GM13976 (cell line): ENCODE results near the gene SPSB1.

Experiments
- DNase-seq: peaks from one replicate; pipeline ENCODE4 v3.0.0; 2012; ENCODE audit warnings: low spot score
- in situ Hi-C: fragments of 300-500 bp; cut with MboI; formaldehyde crosslinking; loops from one replicate; pipeline ENCODE4 v1.12.0; 2022; ENCODE audit warnings: low sequenced_read_pairs, mixed read lengths, inconsistent platforms; ENCODE audit not compliant: unreplicated experiment
- TF ChIP-seq, protein P1 (sequence below): IDR thresholded peaks from 2 replicates; pipeline ENCODE4 v1.5.1; 2012; ENCODE audit warnings: borderline replicate concordance, mild to moderate bottlenecking; ENCODE audit not compliant: insufficient read depth; ENCODE audit errors: extremely low read depth, missing control alignments, control extremely low read depth

The SPSB1 gene

DNA sequence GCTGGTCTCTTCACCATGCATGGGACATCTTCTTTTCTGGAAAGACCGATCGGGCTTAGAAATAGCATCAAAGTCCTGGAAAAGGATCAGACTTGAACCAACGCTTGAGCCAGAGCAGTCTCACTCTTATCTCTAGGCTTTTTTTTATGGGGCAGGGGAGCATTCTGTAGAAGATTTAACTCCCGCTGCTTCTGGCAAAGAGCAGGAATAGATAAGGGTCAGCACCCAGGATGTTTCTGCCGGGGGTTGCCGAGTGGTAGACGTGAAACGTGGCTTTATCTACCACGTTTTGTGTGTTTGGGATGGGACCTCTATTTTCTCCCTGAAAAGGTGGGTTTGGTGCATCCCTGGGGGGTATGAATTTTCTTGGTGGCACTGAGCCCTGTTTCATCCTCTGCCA lies 18.8 kb downstream of the SPSB1 start:
- TF ChIP-seq, protein P1, sequence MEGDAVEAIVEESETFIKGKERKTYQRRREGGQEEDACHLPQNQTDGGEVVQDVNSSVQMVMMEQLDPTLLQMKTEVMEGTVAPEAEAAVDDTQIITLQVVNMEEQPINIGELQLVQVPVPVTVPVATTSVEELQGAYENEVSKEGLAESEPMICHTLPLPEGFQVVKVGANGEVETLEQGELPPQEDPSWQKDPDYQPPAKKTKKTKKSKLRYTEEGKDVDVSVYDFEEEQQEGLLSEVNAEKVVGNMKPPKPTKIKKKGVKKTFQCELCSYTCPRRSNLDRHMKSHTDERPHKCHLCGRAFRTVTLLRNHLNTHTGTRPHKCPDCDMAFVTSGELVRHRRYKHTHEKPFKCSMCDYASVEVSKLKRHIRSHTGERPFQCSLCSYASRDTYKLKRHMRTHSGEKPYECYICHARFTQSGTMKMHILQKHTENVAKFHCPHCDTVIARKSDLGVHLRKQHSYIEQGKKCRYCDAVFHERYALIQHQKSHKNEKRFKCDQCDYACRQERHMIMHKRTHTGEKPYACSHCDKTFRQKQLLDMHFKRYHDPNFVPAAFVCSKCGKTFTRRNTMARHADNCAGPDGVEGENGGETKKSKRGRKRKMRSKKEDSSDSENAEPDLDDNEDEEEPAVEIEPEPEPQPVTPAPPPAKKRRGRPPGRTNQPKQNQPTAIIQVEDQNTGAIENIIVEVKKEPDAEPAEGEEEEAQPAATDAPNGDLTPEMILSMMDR = no peak
- in situ Hi-C loops = no loop called here
- no peak for DNase-seq

DNA sequence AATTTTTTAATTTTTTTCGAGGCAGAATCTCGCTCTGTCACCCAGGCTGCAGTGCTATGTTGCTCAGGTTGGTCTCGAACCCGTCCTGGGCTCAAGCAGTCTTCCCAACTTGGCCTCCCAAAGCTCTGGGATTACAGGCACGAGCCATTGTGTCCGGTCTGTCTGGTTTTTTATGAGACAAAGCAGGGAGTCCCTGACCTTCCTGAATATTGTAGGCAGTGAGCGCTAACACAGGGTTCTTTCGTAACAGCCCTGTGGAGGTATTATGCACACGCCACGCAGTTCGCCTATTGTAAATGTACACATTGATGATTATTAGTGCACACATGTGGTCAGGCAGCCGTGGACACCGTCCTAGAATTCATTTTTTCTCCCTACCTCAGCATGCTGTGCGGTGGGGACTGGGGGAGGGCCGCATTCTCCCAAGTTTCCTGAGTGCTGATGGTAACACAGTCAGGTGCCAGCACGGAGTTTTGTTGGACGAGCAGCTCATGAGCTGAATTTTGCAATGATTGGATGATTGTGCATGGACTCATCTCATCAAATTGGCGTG lies 19.6 kb downstream of the SPSB1 start:
- TF ChIP-seq, protein P1 = no peak
- no peak for DNase-seq
- in situ Hi-C loops = no loop called here

DNA sequence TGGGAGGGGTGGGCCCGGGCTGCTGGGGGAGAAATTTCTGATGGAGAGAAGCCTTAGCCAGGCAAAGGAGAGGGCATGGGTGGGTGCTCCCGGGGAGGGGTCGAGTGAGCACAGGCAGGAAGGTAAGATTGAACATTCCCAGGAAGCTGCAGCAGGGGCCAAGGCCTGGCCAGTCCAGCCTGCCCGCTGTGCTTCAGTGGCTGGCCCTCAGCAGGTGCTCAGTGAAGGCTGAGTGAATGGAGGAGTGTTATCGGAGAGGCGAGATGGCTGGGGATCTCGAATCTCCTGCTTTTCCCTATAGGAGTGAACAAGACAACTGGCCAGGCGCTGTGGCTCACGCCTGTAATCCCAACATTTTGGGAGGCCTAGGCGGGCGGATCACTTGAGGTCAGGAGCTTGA lies 20.9 kb downstream of the SPSB1 start:
- TF ChIP-seq, protein P1 = no peak
- in situ Hi-C loops = no loop called here
- DNase-seq = no peak

DNA sequence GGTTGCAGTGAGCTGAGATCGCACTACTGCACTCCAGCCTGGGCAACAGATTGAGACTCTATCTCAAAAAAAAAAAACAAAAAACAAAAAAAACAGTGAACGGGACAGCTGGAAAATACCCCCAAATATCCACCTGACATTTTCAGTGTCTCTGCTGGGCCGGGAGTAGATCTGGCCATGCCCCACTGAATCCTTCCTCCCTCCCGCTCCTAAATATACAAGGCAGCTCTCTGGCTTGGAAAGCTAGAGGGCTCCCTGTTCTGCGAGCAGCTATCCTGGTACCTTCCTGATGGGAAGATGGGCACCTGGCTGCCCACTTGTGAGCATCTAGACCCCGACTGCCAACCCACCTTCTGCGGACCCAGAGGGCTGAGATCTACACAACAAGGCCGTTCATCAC lies 21.4 kb downstream of the SPSB1 start:
- TF ChIP-seq, protein P1 = no peak
- in situ Hi-C loops = no loop called here

DNA sequence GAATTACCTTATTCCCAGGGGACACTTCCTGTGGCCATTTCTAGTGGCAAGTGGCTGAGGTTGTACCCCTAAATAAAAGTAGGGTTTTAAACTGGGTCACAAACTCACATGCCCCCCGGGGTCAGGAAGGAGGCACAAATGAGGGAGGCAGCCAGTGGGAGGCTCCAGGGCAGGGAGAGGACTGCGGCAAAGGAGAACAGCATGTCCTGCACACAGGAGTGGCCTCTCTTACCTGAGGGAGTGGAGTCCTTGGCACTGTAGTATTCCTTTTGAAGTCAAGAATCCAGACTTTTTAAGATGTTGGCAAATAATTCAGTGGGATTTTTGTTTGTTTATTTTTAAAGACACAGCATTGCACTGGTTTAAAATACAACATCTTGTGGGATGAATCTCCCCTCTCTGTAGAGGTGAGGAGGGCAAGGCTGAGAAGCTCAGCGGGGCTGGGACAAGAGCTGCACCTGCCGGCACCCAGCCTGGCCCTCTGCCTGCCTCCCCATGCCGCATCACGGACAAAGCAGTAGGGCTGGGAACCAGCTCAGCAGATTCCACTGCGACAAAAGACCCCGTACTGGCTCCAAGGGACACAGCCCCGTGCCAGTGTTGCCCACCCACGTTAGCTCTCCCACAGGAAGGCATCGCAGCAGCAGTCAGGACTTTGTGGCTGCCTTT lies 22.2 kb downstream of the SPSB1 start:
- in situ Hi-C loops = no loop called here
- TF ChIP-seq, protein P1 = no peak
- DNase-seq = no peak

More for the DNA sequence above, 21.4 kb downstream of the SPSB1 start:
- DNase-seq = no peak

DNA sequence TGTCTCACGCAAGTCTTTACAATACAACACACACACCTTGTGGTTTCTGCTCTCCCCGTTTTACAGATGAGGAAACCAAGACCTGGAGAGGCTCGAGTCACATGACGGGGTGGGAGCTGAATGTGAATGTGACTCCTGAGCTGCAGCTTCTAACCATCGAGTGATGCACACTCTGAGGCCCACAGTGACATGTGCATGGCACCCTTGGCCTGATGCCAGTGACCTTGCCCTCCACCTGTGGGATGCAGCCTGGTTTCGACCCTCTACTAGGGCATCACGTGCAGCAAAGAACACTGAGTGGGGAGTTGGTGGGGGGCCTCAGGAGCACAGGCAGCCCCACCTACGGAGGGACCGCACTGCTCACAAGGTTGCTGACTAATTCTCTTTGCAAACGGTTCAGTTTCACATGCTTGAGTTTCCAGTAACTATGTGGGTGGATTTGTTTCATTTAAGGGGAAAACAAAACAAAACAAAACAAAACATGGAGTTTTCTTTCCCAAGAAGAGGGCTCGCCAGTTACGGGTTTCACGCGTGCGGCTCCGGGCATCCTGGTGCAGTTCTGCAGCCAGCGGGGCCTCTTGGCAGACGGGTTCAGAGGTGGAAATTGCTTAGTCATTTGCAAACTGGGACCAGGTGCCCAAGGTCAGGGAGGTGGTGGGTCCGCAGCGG lies 22.9 kb downstream of the SPSB1 start:
- in situ Hi-C loops = no loop called here
- TF ChIP-seq, protein P1 = no peak
- peak; percentile 74 for DNase-seq
